ENCODE data around the gene ZBTB40. TPM values are rescaled to one million over a fixed set of nuclear protein-coding genes. Genes with fewer than 3 reads are reported as not detected.

The ZBTB40 gene
- total and polyA plus RNA-seq, 2 experiments from 2014 or later: 7.3 to 18.1 TPM

GRCh38 chr1:22500471-22500870 is 48.8 kb downstream of the ZBTB40 start:
- peaks cover 10% of the 10 kb centered on the region for H4K20me1 ChIP-seq (ENCODE audit: insufficient read depth, poor library complexity, severe bottlenecking)
- no peak overlapping the region for H3K4me3 ChIP-seq
- H3K9me3 ChIP-seq (ENCODE audit: low read depth): no peaks in the 10 kb centered on the region
- H3K36me3 ChIP-seq (replicated peaks; ENCODE audit: insufficient read depth, low read depth): no peaks in the 10 kb centered on the region
- TF ChIP-seq, protein P1, sequence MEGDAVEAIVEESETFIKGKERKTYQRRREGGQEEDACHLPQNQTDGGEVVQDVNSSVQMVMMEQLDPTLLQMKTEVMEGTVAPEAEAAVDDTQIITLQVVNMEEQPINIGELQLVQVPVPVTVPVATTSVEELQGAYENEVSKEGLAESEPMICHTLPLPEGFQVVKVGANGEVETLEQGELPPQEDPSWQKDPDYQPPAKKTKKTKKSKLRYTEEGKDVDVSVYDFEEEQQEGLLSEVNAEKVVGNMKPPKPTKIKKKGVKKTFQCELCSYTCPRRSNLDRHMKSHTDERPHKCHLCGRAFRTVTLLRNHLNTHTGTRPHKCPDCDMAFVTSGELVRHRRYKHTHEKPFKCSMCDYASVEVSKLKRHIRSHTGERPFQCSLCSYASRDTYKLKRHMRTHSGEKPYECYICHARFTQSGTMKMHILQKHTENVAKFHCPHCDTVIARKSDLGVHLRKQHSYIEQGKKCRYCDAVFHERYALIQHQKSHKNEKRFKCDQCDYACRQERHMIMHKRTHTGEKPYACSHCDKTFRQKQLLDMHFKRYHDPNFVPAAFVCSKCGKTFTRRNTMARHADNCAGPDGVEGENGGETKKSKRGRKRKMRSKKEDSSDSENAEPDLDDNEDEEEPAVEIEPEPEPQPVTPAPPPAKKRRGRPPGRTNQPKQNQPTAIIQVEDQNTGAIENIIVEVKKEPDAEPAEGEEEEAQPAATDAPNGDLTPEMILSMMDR (IDR thresholded peaks at IDR 0.05; ENCODE audit: poor library complexity): no peak
- no peak for TF ChIP-seq EZH2phosphoT487 (IDR thresholded peaks at IDR 0.05; ENCODE audit: low read depth, severe bottlenecking, unreplicated experiment)
- no peak for TF ChIP-seq EZH2 (IDR thresholded peaks at IDR 0.05; ENCODE audit: borderline replicate concordance)
- no peaks in the 10 kb centered on the region for H3K27me3 ChIP-seq
- no peak overlapping the region for H3K27ac ChIP-seq
- peak; percentile 13 for DNase-seq (ENCODE audit: low spot score)
- no peak overlapping the region for H2AFZ ChIP-seq
- H3K9me2 ChIP-seq (replicated peaks; ENCODE audit: insufficient read depth): no peaks in the 10 kb centered on the region
- 46% methylated on average over 6 of the region's 6 CpGs for WGBS (ENCODE audit: low lambda C conversion rate, missing lambda C conversion rate)
- H3K4me2 ChIP-seq: no peak overlapping the region
- H3K4me1 ChIP-seq (ENCODE audit: insufficient read depth): peaks cover 32% of the 10 kb centered on the region
- peaks cover 15% of the 10 kb centered on the region for H3K79me2 ChIP-seq

- TF ChIP-seq EZH2 (IDR thresholded peaks at IDR 0.05; ENCODE audit: borderline replicate concordance) (no peak), EZH2phosphoT487 (IDR thresholded peaks at IDR 0.05; ENCODE audit: low read depth, severe bottlenecking, unreplicated experiment) (no peak)
- TF ChIP-seq, protein P1 (IDR thresholded peaks at IDR 0.05; ENCODE audit: poor library complexity): no peak
- H3K4me3 ChIP-seq: no peak overlapping the region
- peaks cover 15% of the 10 kb centered on the region for H3K79me2 ChIP-seq
- DNase-seq (ENCODE audit: low spot score): no peak
- H3K27me3 ChIP-seq: no peaks in the 10 kb centered on the region
- peaks cover 10% of the 10 kb centered on the region for H4K20me1 ChIP-seq (ENCODE audit: insufficient read depth, poor library complexity, severe bottlenecking)
- H3K36me3 ChIP-seq (replicated peaks; ENCODE audit: insufficient read depth, low read depth): no peaks in the 10 kb centered on the region
- H3K9me2 ChIP-seq (replicated peaks; ENCODE audit: insufficient read depth): no peaks in the 10 kb centered on the region
- H3K4me1 ChIP-seq (ENCODE audit: insufficient read depth): peaks cover 32% of the 10 kb centered on the region
- no peak overlapping the region for H3K27ac ChIP-seq
- no peaks in the 10 kb centered on the region for H3K9me3 ChIP-seq (ENCODE audit: low read depth)
- no peak overlapping the region for H2AFZ ChIP-seq
- no peak overlapping the region for H3K4me2 ChIP-seq
- WGBS (ENCODE audit: low lambda C conversion rate, missing lambda C conversion rate): 89% methylated on average over 1 of the region's 1 CpG
These were observed 50.6 kb downstream of the ZBTB40 start for GRCh38 chr1:22502202-22502601.

DNA sequence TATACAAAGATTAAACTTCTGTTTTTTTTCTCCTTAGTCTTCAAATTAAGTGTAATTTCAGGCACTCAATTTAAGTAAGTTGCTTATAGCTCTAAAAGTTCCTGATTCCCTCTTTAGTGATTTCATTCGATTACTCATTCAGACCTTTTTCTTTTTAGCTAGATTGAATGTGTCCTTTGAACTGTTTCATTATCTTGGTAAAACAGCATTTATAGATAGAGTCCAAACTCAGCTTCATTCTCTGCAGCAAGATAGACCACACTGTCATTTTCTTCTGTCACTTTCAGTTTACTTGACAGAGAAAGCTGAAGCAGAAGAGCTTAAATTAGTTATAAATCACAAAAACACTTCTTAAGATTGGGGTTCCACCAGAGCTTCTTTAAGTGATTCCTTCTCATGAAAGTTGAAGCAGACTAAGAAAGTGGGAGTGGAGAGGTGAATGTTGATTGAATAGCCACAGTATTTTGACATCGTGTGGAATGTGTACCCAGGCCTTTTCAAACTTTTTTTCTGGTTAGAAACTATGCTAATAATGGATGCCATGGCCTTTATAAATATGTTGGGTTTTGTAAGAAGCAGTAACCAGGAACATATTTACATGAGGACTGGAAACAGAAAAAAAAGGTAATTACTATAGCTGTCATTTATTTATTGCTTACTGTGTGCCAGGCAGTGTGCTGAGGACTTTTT is 52.2 kb downstream of the ZBTB40 start:
- Histone ChIP-seq H3K79me2 (peaks cover 5% of the 10 kb centered on the region), H3K4me1 (ENCODE audit: insufficient read depth) (peaks cover 29% of the 10 kb centered on the region), H3K9me2 (replicated peaks; ENCODE audit: insufficient read depth) (no peaks in the 10 kb centered on the region), H4K20me1 (ENCODE audit: insufficient read depth, poor library complexity, severe bottlenecking) (peaks cover under 1% of the 10 kb centered on the region), H3K9me3 (ENCODE audit: low read depth) (no peaks in the 10 kb centered on the region), H3K36me3 (replicated peaks; ENCODE audit: insufficient read depth, low read depth) (no peaks in the 10 kb centered on the region), H3K4me2 (peak overlapping the region; percentile 60), H3K27ac (peak overlapping the region; percentile 30), H2AFZ (no peak overlapping the region), H3K27me3 (no peaks in the 10 kb centered on the region), H3K4me3 (no peak overlapping the region)
- 42% methylated on average over 2 of the region's 2 CpGs for WGBS (ENCODE audit: low lambda C conversion rate, missing lambda C conversion rate)
- no peak for DNase-seq (ENCODE audit: low spot score)
- TF ChIP-seq, protein P1 (IDR thresholded peaks at IDR 0.05; ENCODE audit: poor library complexity): no peak
- no peak for TF ChIP-seq EZH2phosphoT487 (IDR thresholded peaks at IDR 0.05; ENCODE audit: low read depth, severe bottlenecking, unreplicated experiment)

All from hepatocyte (in vitro differentiated cells).